GM19238 (cell line): Measurements from ENCODE around the gene MSI1.

ENCODE experiments used
- DNase-seq: peaks from one replicate; pipeline ENCODE4 v3.0.0; 2011; ENCODE audit warnings: low spot score; ENCODE audit not compliant: insufficient read length

The MSI1 gene

DNA sequence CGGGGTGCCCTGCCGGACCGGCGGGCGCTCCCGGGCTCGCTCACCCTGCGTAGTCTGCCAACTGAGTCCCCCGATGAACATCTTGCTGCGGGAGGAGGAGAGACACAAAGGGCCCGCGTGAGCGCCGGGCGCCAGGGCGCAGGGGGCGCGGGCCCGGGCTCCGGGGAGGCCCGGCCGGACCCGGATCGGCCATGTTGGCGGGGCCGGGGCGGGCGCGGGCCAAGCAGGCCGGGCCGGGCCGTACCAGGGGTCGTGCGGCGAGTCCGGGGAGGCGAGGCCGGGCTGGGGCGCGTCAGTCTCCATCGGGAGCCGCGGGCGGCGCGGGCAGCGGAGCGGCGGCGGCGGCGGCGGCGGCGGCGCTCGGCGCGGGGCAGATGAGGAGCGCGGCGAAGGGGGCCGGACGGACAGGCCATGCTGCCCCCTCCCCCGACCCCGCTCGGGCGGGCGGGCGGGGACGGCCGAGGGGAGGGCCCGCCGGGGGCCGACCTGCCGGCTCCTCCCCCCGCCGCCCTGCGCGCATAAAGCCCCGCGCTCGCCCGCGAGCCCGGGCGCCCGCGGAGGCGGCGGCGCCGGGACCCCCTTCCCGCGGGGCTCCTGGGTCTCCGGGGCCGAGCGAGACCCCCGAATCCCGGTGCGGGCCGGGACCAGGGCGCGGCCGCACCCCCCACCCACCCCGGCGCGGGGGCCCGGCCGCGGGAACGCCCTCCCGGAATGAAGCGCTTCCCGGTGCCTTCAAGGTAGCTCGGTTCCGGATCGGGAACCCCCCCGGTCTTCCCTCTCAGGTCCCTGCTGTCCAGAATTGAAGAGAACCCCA is at the start of gene MSI1:
Gene MSI1, minus strand, starts transcription at position 376 of the 814 bp plus-strand sequence. Its CDS starts 73 bp downstream, at position 303.
- DNase-seq: no peak

DNA sequence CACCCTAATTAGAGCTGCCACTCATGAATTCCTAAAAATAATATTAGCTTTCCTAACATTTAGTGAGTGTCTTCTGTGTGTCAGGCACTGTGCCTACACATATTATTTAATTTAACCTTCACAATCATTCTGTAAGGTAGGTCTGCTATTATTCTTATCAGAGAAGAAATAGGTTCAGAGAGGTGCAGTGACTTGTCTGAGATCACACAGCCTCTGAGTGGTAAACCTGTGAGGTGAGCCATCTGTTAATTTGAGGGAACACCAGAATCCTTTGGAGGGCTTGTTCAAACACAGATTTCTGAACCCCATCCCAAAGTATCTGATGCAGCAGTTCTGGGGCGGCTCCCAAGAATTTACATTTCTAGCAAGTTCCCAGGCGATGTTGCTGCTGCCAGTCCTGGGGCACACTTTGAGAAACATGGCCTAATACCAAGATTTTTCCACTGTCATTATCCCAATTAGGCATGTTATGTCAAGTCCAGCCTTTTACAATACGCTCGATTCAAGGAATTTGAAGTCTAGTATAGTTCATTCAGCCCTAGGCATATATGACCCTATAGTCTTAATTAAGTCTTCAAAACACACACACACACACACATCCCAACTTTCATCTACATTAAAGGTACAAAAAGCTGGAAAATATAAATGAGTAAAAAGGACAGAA is 49.1 kb upstream of the MSI1 start:
- DNase-seq: no peak

- no peak for DNase-seq
Measured at GRCh38 chr12:120416490-120417216, 47.7 kb upstream of the MSI1 start.

- no peak for DNase-seq
Measured at GRCh38 chr12:120413901-120414695, 45.1 kb upstream of the MSI1 start.

- DNase-seq: no peak
Measured at GRCh38 chr12:120412421-120412820, 43.5 kb upstream of the MSI1 start.

DNA sequence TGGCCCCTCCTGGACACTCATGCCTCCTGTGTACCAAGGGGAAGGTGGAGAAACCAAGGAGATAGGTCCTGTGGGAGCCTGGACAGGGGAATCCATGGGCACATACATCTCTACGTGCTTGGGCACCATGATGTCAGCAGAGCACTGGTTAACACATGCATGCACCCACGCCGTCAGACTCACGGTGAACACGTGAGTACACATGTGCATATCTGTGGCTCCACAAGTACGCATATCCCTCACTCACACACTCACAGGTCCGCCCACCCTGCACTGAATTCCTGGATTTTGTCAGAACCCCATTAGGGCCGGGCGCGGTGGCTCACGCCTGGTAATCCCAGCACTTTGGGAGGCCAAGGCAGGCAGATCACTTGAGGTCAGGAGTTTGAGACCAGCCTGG is 39.8 kb upstream of the MSI1 start:
- DNase-seq: no peak

DNA sequence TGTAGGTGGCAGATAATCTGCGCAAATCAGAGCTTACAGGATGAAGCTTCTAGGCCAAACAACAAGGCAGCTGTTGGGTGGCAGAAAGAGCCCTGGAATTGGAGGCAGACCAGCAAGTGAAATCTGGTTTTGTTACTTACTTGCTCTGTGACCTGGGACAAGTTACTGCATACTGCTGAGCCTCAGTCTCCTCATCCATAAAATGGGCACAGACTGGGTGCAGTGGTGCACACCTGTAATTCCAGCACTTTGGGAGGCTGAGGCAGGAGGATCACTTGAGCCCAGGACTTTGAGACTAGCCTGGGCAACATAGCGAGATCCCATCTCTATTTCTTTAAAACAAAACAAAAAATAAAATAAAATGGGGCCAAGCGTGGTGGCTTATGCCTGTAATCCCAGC is 37.6 kb upstream of the MSI1 start:
- DNase-seq: no peak

- DNase-seq: no peak
Measured at GRCh38 chr12:120406069-120406468, 37.1 kb upstream of the MSI1 start.

DNA sequence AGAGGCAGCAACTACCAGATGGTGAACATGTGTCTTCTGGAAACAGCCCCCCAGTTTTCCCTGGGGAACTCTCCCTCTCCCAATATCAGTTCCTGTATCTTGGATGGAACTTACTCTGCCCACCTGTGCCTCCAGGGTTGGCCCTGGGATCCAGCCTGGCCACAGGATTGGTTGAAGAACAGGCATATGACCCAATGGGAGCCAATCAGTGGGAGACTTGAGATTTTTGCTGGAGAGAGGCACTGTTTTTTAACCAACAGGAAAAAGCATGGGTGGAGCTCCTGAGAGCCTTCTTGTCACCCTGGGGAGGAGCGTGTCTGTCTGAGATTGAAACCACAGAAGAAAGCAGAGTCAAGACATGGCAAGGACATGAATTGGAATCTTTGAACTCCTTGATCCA is 35.3 kb upstream of the MSI1 start:
- DNase-seq: no peak

DNA sequence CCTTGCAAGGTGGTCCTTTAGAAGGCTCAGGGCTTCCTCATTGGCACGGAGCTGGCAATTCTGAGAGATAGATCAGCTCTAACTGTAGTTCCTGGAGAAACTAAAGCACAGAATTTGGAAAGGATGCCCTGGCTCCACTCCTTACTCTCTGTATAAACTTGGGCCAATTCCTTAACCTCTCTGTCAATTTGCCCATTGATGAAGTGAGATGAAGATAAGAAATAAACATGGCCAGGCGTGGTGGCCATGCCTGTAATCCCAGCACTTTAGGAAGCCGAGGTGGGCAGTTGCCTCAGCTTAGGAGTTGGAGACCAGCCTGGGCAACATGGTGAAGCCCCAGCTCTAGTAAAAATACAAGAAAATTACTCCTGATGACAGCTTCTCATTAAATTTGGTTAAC is 34.9 kb upstream of the MSI1 start:
- no peak for DNase-seq

- DNase-seq: no peak
Measured at GRCh38 chr12:120402217-120402616, 33.3 kb upstream of the MSI1 start.

- no peak for DNase-seq
Measured at GRCh38 chr12:120399531-120399930, 30.6 kb upstream of the MSI1 start.

GRCh38 chr12:120397824-120398540 is 29.0 kb upstream of the MSI1 start:
- DNase-seq: no peak

- DNase-seq: no peak
Measured at GRCh38 chr12:120394483-120395367, 25.8 kb upstream of the MSI1 start.

DNA sequence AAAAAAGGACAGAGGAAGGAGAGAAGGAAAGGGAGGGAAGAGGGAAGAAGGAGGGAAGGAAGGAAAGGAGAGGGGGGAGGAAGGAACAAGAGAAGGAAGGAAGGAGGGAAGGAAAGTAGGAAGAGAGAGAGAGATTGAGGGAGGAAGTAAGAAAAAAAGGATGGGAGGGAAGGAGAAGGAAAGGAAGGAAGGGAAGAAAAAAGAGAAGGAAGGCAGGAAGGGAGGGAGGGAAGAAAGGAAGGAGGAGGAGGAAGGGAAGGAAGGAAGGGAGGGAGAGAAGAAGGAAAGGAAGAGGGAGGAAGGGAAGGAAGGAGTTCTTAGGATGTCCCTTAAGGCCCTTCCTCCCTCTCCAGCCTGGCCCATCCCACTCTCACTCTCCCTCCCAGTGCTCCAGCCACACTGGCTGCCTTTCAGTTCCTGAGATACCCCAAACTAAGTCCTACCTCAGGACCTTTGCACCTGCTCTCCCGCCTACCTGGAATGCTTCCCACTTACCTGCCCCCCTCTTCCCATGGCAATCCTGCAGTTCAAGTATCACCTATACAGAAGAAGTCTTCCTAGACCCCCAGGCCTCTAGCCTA is 21.7 kb upstream of the MSI1 start:
- no peak for DNase-seq

DNA sequence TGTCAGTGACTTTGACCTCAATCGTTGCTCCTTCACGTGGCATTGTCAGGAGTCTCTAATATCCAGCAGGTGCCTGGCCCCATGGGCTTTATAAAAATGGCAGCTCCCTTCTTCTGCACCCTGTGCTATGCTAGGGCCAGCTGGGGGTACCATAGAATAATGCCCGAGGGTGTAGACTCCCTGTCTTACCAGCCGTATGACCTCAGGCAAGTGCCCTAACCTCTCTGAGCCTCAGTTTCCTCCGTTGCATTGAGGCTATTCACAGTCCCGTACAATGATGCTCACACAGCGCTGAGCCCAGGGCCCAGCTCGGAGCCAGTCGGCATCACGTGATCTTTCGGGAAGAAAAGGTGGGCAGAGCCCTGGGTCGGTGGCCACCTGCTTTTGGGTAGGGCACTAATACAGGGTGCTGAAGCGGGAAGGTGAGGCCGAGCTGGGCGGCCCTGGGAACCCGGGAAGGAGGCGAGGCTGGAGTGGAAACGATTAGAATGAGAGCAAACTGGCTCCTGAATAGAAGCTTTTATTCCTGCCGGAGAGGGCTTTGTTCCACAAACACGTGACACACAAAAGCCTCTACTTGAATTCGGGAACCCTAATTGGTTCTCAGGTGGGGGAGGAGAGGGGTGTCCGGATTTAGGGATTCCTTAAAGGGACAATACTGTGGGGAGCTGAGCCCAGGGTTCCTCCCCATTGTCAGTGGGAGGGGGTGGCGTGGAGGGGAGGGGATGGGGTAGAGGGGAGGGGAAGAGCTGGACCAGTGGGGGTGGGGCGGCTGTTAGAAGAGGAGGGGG is 19.9 kb upstream of the MSI1 start:
- no peak for DNase-seq

GRCh38 chr12:120381752-120382419 is 12.9 kb upstream of the MSI1 start:
- DNase-seq: no peak

- DNase-seq: no peak
Measured at GRCh38 chr12:120378036-120378435, 9.1 kb upstream of the MSI1 start.
